VCaP (cell line): Measurements from ENCODE around the gene DNAH11.

Source experiments
- H3K27ac ChIP-seq: fragments of 450-650 bp; 2 replicates; pipeline ENCODE4 v1.5.1; 2017
- TF ChIP-seq, protein P1 (sequence below): fragments of 450-650 bp; conservative IDR thresholded peaks from 2 replicates; pipeline ENCODE4 v1.5.1; 2017; ENCODE audit warnings: mild to moderate bottlenecking, moderate library complexity

Gene DNAH11

DNA sequence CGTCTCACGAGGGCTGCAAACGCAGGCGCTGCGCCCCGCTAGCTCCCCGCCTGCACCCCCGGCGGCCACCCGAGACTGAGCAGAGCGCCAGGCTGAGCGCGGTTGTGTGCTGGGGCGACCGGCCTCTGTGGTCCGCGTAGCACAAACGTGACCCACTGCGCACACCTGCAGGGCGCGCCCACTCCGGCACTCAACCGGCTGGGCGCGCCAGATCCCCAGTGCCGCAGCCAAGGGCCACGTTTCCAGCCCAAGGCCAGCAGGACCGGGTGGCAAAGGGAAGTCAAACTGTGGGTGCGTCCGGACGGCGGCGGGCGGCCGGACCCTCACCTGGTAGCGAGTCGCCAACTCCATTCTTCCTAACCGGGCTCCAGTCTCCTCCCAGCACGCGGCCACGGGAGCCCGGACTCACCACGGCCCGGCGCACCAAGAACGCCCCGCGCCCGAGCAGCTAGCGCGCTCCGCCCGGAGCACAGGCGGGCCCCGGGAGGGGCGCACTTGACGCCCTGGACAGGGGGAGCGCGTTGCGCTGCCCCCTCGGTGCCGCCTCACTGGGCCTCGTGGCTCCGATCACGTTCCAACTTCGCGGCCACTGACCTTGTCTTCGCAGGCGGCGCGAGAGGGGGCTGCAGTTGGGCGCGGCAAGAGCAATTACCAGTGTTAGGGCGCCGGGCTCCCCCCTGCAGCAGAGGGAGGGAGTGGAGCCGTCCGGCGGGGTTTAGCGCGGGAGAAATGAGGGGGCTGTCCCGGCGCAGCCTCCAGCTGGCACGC is 402.8 kb downstream of the DNAH11 start, which contains the start of gene CDCA7L:
Gene CDCA7L, minus strand, starts transcription at position 446 of the 768 bp plus-strand sequence. Its CDS starts 95 bp downstream, at position 351.
- H3K27ac ChIP-seq, result peak within 1 kb of the TSS; percentile 83
- TF ChIP-seq, protein P1, sequence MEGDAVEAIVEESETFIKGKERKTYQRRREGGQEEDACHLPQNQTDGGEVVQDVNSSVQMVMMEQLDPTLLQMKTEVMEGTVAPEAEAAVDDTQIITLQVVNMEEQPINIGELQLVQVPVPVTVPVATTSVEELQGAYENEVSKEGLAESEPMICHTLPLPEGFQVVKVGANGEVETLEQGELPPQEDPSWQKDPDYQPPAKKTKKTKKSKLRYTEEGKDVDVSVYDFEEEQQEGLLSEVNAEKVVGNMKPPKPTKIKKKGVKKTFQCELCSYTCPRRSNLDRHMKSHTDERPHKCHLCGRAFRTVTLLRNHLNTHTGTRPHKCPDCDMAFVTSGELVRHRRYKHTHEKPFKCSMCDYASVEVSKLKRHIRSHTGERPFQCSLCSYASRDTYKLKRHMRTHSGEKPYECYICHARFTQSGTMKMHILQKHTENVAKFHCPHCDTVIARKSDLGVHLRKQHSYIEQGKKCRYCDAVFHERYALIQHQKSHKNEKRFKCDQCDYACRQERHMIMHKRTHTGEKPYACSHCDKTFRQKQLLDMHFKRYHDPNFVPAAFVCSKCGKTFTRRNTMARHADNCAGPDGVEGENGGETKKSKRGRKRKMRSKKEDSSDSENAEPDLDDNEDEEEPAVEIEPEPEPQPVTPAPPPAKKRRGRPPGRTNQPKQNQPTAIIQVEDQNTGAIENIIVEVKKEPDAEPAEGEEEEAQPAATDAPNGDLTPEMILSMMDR, result no peak

DNA sequence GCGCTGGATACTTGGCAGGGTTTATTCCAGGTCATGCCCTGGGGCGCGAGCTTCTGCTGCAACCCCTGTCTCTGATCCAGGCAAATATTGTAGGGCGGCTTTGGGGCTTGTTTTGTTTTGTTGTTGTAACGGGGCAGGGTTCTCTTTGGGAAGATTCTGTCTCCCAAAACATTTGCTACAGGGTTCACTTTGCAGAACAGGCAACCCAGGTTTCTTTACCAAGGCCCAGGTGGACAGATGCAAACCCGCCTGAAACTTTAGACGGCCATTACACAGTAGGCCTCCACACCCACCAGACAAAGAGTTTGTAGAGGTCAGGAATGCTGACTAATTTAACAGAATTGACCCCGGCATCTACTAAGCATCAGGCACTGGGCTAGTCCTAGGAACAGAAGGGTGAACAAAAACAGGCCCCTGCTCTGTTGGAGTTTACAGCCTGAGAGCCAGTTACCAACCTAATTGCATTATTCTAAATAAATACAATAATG is 403.4 kb downstream of the DNAH11 start:
- peak overlapping the region; percentile 83 for H3K27ac ChIP-seq
- TF ChIP-seq, protein P1, result no peak

DNA sequence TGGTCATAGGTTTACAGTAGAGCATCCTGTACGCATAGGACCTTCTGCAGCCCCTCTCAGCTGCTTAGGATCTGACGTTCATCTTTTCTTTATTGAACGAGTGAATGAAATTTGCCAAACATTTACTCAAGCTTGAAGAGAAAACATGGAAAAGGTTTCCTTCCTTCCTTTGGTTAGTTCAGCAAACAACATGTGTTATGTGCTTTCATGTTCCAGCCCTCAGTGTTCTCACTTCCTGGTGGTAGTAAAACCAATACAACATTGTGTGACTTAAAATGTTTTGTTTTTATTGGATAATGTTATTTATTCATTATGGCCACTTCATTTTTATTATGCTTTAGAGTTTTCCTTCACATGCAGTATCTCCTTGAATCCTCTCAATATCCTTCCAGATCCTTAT is 404.2 kb downstream of the DNAH11 start:
- TF ChIP-seq, protein P1, result no peak
- peak overlapping the region; percentile 83 for H3K27ac ChIP-seq

DNA sequence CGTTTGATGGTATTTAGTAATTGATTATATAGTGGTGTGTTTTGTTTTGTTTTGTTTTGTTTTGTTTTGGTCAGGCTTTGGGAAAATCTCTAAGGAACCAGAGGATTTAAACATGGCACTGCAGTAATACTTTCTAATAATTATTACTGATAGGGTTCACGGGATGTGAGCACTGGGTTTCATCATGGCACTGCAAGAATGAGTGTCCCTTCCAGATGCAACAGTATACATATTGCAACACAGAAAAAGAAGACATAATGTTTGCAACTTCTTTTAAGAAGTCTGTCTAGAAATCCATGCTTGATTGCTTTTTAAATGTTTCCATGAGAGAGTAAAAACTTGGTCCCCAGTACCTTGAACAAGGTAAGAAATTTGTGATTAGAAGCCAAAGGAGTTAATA is 405.1 kb downstream of the DNAH11 start:
- TF ChIP-seq, protein P1, result no peak
- H3K27ac ChIP-seq, result peak overlapping the region; percentile 83

DNA sequence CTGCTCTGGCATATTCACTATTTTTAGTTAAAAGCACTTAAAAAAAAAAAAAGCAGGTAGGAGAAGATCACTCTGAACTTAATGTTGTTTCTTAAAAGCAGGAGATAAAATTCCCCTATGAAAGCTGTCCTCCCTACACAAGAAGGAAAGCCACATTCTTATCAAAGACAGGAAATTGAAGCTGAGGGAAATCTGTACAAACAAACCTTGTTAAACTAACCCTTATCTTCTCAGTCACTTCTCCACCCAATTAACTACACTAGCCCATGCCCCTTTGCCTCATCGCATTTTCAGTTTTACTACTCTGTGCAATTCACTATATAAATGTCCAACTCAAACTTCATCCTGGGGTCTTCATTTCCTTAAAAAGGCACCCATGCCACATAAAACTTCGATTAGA is 405.5 kb downstream of the DNAH11 start:
- TF ChIP-seq, protein P1, result no peak
- peak overlapping the region; percentile 83 for H3K27ac ChIP-seq

DNA sequence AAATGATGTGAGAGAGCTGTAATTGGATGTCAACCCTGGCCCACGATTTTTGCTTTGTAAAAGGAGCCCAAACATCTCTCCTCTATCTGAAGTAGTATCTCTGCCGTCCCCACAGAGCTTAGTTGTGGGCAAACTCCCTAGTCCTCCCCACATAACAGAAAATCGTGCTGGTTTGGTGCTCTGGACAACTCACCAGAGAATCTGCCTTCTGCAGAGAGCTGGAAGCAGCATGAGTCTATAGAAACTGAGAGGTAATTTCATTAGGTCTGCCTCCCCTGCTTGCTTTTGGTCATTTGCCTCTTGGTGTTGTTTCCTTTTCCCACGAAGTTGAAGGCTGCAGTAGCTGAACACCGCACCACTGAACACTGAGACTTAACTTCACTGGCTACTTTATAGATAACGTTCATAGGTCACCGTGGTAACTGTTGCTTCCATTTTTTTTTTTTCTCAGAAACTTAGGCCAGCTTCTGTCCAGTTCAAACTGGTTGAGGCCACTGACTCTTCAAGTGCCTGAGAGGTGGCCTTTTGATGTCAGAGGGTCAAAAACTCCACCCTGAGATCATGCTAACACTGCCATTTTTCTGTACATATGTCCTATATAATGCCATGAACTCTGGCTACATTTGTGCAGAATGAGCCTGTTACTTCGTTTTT is 406.2 kb downstream of the DNAH11 start:
- peak overlapping the region; percentile 83 for H3K27ac ChIP-seq
- TF ChIP-seq, protein P1, result no peak
